Kidney epithelial cell (primary cell): ENCODE results near the gene CACNA1D. TPM values are rescaled to one million over a fixed set of nuclear protein-coding genes. Genes with fewer than 3 reads are reported as not detected.

Experiments used
- DNase-seq: peaks from one replicate; pipeline ENCODE4 v3.0.0-alpha.2; 2010; ENCODE audit warnings: low read depth
- H3K27me3 ChIP-seq: 2 replicates; pipeline ENCODE4 v1.6.0; 2011; ENCODE audit warnings: low read length; ENCODE audit not compliant: control insufficient read depth, insufficient read depth
- H3K36me3 ChIP-seq: 2 replicates; pipeline ENCODE4 v1.5.1; 2011; ENCODE audit warnings: low read length; ENCODE audit not compliant: control insufficient read depth, insufficient read depth
- H3K4me3 ChIP-seq: 2 replicates; pipeline ENCODE4 v1.5.1; 2011; ENCODE audit warnings: low read depth, mild to moderate bottlenecking, control low read depth, low read length
- CTCF ChIP-seq: IDR thresholded peaks from 2 replicates; pipeline ENCODE4 v1.5.1; 2011; ENCODE audit warnings: mild to moderate bottlenecking, moderate library complexity, low read length, control low read depth, inconsistent platforms; ENCODE audit not compliant: insufficient read depth, poor library complexity, severe bottlenecking
- total RNA-seq: library from RNA; depleted of rRNA; stranded (reverse); fragments of >200 nt; gene quantifications from 2 replicates; pipeline ENCODE4 v1.2.3, GENCODE V29; 2015

The CACNA1D gene
- total RNA-seq, 1 donor from 2014 or later: 0.21 TPM

DNA sequence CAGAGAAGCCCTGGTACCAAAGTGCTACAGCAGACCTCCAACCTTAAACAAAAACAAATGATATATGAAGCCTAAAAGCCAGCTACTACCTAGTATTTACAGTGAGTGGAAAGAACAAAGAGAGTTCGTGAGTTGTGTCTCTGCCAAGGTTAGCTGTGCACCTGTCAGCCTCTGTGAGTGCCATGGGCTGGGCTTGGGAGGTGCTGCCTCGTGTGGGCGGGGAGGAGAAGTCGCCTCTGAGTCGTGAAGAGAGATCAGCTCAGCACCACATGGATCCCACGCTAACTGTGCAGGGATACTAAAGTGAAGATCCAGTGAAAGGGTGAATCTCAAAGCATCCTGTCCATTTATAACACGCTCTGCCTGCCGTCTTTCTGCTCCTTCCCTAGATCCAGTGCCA lies 249.9 kb downstream of the CACNA1D start:
- no peak for DNase-seq
- Histone ChIP-seq H3K4me3 (no peak overlapping the region), H3K36me3 (no peaks in the 10 kb centered on the region), H3K27me3 (peaks cover 4% of the 10 kb centered on the region)
- no peak for TF ChIP-seq CTCF

- Histone ChIP-seq H3K4me3 (no peak overlapping the region), H3K36me3 (no peaks in the 10 kb centered on the region), H3K27me3 (peaks cover 4% of the 10 kb centered on the region)
- DNase-seq: no peak
- no peak for TF ChIP-seq CTCF
These were observed 253.1 kb downstream of the CACNA1D start for GRCh38 chr3:53747559-53747958.

DNA sequence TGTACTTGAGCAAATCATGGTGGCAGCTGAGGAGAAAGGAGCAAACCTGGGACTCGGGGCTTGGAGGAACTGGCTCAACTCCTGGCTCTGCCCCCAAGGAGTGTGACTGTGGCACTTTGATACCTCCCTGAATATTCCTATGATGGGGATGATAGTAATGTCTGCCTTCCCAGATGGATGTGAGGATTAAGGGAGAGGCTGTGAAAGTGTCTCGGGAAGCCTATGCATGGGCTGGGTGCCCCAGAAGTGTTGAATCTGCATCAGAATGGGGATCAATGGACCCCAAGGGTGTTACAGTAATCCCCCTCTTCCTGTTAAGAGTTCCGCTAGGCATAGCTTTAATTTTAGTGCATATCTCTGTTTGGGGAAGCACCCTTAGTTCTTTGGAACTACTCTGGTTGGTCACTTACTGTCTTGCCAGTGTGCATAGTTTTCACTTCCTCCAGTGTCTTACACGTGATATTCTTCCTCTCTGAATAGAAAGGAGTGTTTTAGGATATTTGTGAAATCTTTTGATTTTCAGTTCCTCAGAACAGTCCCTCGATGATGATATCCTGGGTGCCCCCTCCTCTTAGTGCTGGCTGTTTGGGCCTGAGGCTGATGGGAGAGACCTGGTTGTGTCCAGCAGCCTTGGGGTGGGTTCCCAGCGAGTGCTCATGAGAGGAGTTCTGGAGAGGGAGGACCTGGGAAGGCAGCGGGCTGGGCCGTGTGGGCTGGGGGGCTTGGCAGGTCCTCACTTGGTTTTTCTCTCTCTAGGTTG lies 254.3 kb downstream of the CACNA1D start:
- TF ChIP-seq CTCF: no peak
- Histone ChIP-seq H3K36me3 (no peaks in the 10 kb centered on the region), H3K4me3 (no peak overlapping the region), H3K27me3 (peaks cover 4% of the 10 kb centered on the region)
- no peak for DNase-seq

DNA sequence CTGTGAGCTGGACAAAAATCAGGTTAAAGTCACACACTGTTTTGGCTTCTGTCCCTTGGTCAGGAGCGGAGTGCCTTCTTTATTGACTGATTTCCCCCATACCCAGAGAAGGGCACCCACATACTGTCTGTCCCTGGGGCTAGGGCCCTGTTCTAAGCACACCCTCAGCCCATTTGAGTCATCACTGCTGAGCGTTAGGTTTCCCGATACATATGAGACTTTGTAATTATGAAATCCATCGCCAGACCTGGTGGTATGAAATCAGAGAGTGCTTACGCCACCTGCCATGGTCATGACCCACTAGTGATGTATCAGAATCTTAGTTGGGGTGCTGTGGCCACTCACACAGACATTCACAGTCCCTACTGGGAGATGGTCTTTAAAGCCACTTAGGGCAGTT lies 255.0 kb downstream of the CACNA1D start:
- peaks cover 2% of the 10 kb centered on the region for H3K27me3 ChIP-seq
- no peak overlapping the region for H3K4me3 ChIP-seq
- no peak for DNase-seq
- H3K36me3 ChIP-seq: no peaks in the 10 kb centered on the region
- TF ChIP-seq CTCF: no peak

DNA sequence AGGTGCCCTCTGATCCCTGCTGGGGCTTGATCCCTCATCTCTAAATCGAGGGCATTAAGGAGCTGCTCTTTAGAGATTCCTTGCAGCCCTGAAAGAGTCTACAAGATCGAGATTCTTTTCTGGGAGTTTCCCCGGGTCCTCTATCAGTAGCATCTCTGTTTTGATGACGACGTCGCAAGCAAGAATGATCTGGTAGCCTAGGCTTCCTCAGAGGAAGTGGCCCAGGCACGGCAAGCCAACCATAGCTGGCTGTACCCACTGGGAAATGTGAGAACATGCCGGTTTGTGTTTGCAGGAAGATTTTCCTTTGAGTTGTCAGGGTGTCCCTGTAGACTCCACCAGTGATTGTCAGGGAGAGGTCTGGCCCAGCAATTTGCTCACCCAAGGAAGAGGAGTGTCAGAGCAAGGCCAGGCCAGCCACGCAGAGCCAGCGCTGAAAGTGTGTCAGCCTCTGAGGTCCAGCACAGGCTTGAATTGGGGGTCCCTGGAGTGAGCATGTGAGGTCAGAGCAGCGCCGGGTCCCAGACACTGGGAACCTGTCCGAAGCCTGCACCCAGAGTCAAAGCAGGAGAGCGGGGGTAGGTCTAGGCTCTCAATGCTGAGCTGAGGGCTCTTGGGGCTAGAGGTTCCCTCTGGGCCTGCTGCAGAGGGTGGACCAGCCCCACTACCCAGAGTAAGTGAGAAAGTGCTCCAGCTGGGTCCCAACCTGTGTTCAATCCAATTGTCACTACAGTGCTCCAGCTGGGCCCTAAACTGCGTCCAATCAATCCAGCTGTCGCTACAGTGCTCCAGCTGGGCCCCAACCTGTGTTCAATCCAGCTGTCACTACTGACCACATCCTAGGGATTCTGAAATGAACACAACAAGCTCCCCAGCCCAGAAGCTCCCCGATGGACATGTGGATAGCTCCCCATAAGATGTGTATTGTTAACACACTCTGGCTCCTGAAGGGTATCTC lies 256.1 kb downstream of the CACNA1D start:
- H3K4me3 ChIP-seq: no peak overlapping the region
- DNase-seq: no peak
- H3K27me3 ChIP-seq: peaks cover 2% of the 10 kb centered on the region
- no peaks in the 10 kb centered on the region for H3K36me3 ChIP-seq
- no peak for TF ChIP-seq CTCF
